HG03565 (cell line): ENCODE results near the gene ROR1.

Source experiments
- ATAC-seq: cut with Tn5 transposase; IDR thresholded peaks from one replicate; pipeline ENCODE4 v1.9.1; 2021; ENCODE audit warnings: mild to moderate bottlenecking, moderate library complexity; ENCODE audit not compliant: unreplicated experiment

ROR1 gene

GRCh38 chr1:63773815-63774616 lies at the start of gene ROR1:
TSS of gene ROR1 (plus strand) at chr1:63774017.
- ATAC-seq: peak; percentile 45

- no peak for ATAC-seq
These were observed 49.4 kb upstream of the ROR1 start for GRCh38 chr1:63724375-63724899.

DNA sequence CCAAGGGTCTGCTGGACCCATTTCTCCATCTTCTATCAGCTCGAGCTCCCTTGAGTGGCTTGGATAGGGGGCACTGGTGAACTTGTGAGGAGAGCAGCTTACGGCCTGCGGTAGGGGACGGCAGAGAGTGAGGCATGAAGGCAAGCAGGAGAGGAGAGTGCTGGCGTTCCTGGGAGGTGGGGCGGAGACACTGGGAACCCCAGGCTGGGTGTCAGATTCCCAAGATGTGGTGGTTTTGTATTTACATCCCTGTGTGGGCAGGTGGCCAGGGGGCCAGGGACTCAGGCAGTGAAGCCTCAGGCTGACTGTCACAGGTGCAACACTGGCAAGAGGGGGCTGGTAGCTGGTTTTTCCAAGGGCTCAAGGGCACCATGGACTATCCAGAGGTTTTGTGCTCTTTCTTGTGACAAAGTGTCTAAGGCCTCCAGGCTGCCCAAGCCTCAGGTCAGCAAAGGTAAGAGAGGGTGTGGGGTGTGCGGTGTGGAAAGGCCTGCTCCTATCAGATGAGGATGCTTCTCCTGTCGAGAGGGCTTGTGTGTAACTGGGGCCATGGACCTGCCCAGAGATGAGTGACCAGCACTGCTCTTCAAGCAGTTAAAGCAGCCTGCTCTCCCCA lies 45.1 kb upstream of the ROR1 start:
- no peak for ATAC-seq

- ATAC-seq: no peak
These were observed 44.6 kb upstream of the ROR1 start for GRCh38 chr1:63729227-63729620.

DNA sequence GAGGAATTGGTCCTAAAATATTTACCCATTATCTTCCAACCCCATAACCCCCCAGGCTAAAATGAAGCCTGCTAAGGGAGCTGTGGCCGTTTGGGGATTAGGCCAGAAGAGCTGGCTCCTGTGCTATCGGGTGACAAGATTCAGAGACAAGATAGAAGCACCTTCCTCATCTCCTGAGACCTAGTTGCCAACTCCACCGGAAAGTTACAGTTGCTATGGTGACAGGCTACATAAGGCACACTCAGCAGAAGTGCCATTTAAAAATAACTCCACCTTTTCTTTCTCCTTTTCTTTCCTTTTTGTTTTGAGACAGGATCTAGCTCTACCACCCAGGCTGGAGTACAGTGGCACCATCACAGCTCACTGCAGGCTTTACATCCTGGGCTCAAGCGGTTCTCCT lies 43.6 kb upstream of the ROR1 start:
- no peak for ATAC-seq

DNA sequence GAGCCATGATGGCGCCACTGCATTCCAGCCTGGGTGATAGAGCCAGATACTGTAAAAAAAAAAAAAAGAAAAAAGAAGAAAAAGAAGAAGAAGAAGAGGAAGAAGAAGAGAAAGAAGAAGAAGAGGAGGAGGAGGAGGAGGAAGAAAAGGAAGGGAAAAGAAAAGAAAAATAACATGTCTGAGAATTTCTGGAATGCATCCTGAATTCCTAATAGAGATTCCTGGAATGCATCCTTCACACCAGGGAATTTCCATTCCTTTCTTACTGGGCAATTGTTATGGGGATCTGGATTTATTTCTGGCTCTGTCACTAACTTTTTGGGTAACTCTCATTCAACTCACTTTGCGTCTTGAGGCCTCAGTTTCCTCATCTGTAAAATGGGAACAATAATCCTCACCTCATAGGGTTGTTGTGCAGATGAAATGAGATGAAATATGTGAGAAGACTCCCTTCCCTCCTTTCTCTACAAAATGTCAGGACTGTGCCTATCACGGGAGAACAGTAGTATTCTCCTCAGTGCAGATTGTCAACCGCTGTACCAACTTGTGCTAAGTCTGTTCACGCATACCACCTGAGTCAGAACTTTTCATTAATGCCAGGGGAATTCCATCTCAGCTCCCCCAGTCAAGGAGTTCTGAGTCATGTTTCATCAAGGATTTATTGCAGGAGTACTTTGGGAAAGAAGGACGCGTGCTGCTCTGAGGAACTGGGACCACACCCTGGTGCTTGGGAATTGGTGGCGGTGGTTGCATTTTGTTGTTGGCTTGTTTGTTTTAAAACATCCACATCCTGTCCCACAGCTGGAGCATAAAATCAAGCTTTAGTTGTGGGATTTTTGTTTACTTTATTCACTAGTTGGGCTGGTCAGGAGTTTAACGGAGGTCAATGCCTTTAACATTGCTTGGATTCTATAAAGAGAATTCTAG lies 42.4 kb upstream of the ROR1 start:
- no peak for ATAC-seq

GRCh38 chr1:63732666-63733065 lies 41.2 kb upstream of the ROR1 start:
- ATAC-seq: no peak

DNA sequence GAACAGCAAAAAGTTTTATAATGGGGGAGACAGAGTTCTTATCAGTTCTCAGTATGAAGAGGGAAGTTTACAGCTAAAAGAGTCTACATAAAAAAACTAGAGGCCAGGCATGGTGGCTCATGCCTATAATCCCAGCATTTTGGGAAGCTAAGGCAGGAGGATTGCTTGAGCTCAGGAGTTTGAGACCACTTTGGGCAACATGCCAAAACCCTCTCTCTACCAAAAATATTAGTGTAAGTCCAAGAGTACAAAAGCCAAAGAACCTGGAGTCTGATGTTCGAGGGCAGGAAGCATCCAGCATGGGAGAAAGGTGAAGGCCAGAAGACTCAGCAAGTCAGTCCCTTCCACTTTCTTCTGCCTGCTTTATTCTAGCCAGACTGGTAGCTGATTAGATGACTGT lies 35.0 kb upstream of the ROR1 start:
- no peak for ATAC-seq

GRCh38 chr1:63739452-63739851 lies 34.4 kb upstream of the ROR1 start:
- no peak for ATAC-seq

DNA sequence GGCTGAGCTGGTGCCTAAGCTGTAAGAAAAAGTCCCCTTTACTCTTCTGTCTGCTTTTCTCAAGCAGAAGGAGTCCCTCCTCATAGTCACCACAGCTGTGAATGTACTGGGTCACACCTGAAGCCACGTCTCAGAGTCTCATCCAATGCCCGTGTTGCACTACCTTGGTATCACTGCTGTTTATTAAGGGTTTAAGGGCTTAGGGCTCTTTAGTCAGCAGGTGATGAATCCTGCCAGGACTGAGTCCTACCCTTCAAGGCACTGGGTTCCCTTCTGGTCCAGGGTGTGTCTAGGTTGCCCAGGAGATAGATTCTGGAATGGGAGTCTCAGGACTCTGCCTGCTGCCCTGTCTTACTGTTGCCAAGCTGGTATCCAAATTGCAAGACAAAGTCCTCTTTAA lies 33.4 kb upstream of the ROR1 start:
- ATAC-seq: no peak

DNA sequence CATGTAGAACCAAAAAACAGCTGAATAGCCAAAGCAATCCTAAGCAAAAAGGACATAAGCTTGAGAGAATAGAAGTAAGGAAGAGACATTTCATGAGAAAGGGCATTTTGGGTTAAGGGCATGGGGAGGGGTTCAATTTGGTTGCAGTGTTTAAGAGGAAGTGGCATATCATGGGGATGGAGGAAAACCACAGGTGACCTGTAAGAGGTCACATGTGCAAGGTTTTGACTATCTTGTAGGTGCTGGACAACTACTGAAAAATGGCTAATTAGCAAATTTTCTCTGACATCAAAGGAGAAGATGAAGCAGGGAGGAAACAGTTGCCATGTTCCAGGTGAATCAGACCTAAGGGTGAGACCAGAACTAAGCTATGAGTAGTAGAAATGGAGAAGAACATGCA lies 31.3 kb upstream of the ROR1 start:
- no peak for ATAC-seq

- ATAC-seq: no peak
These were observed 30.0 kb upstream of the ROR1 start for GRCh38 chr1:63743781-63744180.

- no peak for ATAC-seq
These were observed 27.5 kb upstream of the ROR1 start for GRCh38 chr1:63746129-63746864.

- ATAC-seq: no peak
These were observed 26.4 kb upstream of the ROR1 start for GRCh38 chr1:63747445-63747844.

DNA sequence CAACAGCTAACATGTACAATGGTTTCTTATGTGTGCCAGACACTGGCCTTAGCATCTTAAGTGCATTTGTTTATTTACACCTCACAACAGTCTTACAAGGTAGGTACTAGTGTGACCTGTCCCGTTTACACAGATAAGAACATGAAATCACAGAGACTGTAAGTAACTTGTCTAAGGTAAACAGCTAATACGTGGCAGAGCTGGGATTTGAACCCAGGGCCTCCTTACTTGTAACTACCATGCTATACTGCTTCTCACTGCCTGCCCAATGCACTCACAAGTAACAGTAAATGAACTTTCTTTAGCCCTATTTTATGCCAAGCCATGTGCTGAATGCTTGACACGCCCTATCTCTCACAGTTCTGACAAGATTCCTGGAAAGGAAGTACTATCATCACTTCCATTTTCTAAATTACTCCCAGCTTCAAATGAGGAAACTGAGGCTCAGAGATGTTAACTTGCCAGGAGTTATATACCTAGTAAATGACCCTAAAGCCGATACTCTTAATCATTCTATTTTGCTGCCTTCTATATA lies 25.7 kb upstream of the ROR1 start:
- no peak for ATAC-seq

DNA sequence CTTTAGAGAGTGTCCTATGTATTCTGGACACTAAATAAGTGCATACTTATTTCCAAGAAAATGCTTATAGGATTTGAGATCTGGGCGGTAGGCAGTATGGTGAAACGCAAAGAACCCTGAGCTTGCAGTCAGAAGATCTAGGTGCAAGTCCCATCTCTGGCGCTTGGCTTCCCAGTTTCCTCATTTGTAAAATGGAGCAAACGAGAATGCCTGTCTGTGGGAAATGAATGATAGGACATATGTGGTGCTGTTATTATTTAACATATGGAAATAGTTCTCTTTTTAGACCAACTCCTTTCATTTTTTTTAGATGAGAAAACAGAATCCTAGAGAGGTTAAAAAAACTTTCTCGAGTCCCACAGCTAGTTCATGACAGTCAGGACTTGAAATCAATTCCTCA lies 25.2 kb upstream of the ROR1 start:
- no peak for ATAC-seq

GRCh38 chr1:63750721-63751120 lies 23.1 kb upstream of the ROR1 start:
- no peak for ATAC-seq

DNA sequence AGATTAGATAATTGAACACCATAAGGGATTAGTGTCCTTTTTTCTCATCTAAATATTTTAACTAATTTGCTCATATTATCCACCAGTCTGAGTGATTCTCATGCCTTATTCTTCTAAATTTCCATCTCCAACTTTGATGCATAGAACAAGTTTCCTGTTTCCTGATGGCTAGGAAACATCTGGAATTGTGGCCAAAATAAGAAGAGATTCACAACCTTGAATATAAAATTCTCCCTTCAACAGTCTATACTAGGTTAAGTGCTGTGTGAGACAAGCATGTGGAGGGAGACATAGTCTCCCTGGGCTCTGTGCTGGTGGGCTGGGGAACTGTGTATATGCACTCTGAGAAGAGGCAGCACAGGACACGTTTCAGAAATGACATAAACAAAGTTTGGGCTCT lies 21.6 kb upstream of the ROR1 start:
- ATAC-seq: no peak

DNA sequence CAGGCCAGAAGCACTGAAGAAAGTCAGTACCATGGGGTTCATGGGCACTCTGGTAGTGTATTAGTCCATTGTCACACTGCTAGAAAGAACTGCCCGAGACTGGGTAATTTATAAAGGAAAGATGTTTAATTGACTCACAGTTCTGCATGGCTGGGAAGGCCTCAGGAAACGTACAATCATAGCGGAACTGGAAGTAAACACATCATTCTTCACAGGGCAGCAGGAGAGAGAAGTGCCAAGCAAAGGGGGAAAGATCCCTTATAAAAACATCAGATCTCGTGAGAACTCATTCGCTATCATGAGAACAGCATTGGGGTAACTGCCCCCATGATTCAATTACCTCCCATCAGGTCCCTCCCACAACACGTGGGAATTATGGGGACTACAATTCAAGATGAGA lies 20.2 kb upstream of the ROR1 start:
- no peak for ATAC-seq

DNA sequence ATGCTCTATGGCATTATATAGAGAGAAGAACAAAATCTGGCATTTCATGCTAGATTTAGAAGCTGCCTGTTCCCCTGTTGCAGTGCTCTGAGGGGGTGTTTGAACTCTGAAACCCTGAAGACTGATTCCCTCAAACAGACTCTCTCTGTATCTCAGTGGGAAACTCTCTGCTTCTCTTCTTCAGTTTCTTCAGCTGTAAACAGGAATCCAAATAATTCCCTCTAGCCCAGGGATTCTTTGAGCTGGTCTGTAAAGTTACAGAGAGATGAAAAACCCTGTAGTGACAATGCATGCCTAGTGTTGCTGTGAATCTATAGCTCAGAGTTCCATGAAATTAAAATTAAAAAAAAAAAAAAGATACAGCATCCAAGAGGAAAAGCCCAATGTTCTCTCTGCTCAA lies 17.0 kb upstream of the ROR1 start:
- no peak for ATAC-seq
